ENCODE data around the gene SUPT3H. TPM values are rescaled to one million over a fixed set of nuclear protein-coding genes. Genes with fewer than 3 reads are reported as not detected.

The SUPT3H gene
- total and polyA plus RNA-seq, 5 donors from 2014 or later, result 4.8 to 7.8 (median 5.7) TPM

GRCh38 chr6:45206793-45207492 is 170.8 kb downstream of the SUPT3H start:
- H3K27ac ChIP-seq (ENCODE audit: insufficient read depth, low read length, poor library complexity, severe bottlenecking), result no peak overlapping the region
- Mint-ChIP-seq H3K4me3 (no peak overlapping the region), H3K27me3 (no peaks in the 10 kb centered on the region), H3K9me3 (peaks cover 0 to 22% (median 2%) of the 10 kb centered on the region in 7 donors), H3K36me3 (peaks cover 4% of the 10 kb centered on the region), H3K4me1 (no peaks in the 10 kb centered on the region), H3K27ac (no peak overlapping the region)
- ATAC-seq (ENCODE audit: low read depth in 2 of 2) (no peak), DNase-seq (no peak)
- H3K9me3 ChIP-seq (ENCODE audit: control insufficient read depth in 2 of 2, low read length in 2 of 2), result peaks cover 0 to 5% of the 10 kb centered on the region in 2 experiments
- no peaks in the 10 kb centered on the region for H3K36me3 ChIP-seq (ENCODE audit: control insufficient read depth, insufficient read depth, low read length)
- H3K4me1 ChIP-seq (ENCODE audit: control insufficient read depth, insufficient read depth, low read length, poor library complexity, severe bottlenecking), result no peaks in the 10 kb centered on the region
- no peak overlapping the region for H3K4me3 ChIP-seq (ENCODE audit: low read depth, low read length)
- no peaks in the 10 kb centered on the region for H3K27me3 ChIP-seq (ENCODE audit: control insufficient read depth, insufficient read depth, low read length)

GRCh38 chr6:45201484-45201883 is 176.2 kb downstream of the SUPT3H start:
- DNase-seq, result no peak
- H3K27me3 Mint-ChIP-seq, result no peaks in the 10 kb centered on the region
- peaks cover 0 to 4% (median 0%) of the 10 kb centered on the region in 4 donors for H3K4me1 Mint-ChIP-seq
- no peaks in the 10 kb centered on the region for H3K9me3 ChIP-seq (ENCODE audit: control insufficient read depth in 2 of 2, low read length in 2 of 2)
- no peak overlapping the region for H3K4me3 ChIP-seq (ENCODE audit: low read depth, low read length)
- H3K36me3 Mint-ChIP-seq, result no peaks in the 10 kb centered on the region
- no peak for ATAC-seq (ENCODE audit: low read depth in 2 of 2)
- H3K4me3 Mint-ChIP-seq, result no peak overlapping the region
- H3K27me3 ChIP-seq (ENCODE audit: control insufficient read depth, insufficient read depth, low read length), result no peaks in the 10 kb centered on the region
- H3K36me3 ChIP-seq (ENCODE audit: control insufficient read depth, insufficient read depth, low read length), result no peaks in the 10 kb centered on the region
- peaks cover 0 to under 1% (median 0%) of the 10 kb centered on the region in 7 donors for H3K9me3 Mint-ChIP-seq
- H3K27ac ChIP-seq (ENCODE audit: insufficient read depth, low read length, poor library complexity, severe bottlenecking), result no peak overlapping the region
- H3K27ac Mint-ChIP-seq, result no peak overlapping the region
- H3K4me1 ChIP-seq (ENCODE audit: control insufficient read depth, insufficient read depth, low read length, poor library complexity, severe bottlenecking), result no peaks in the 10 kb centered on the region

GRCh38 chr6:45200510-45200909 is 177.2 kb downstream of the SUPT3H start:
- Mint-ChIP-seq H3K27me3 (no peaks in the 10 kb centered on the region), H3K9me3 (no peaks in the 10 kb centered on the region), H3K27ac (no peak overlapping the region), H3K4me3 (no peak overlapping the region), H3K36me3 (no peaks in the 10 kb centered on the region), H3K4me1 (peaks cover 0 to 4% (median 0%) of the 10 kb centered on the region in 4 donors)
- Histone ChIP-seq H3K27me3 (ENCODE audit: control insufficient read depth, insufficient read depth, low read length) (no peaks in the 10 kb centered on the region), H3K4me3 (ENCODE audit: low read depth, low read length) (no peak overlapping the region), H3K9me3 (ENCODE audit: control insufficient read depth in 2 of 2, low read length in 2 of 2) (no peaks in the 10 kb centered on the region), H3K4me1 (ENCODE audit: control insufficient read depth, insufficient read depth, low read length, poor library complexity, severe bottlenecking) (no peaks in the 10 kb centered on the region), H3K27ac (ENCODE audit: insufficient read depth, low read length, poor library complexity, severe bottlenecking) (no peak overlapping the region), H3K36me3 (ENCODE audit: control insufficient read depth, insufficient read depth, low read length) (no peaks in the 10 kb centered on the region)
- DNase-seq, result no peak
- no peak for ATAC-seq (ENCODE audit: low read depth in 2 of 2)

GRCh38 chr6:45199554-45199953 is 178.2 kb downstream of the SUPT3H start:
- no peak overlapping the region for H3K4me3 ChIP-seq (ENCODE audit: low read depth, low read length)
- DNase-seq (peak in 1 of 3 donors; percentile 7), ATAC-seq (ENCODE audit: low read depth in 2 of 2) (no peak)
- no peak overlapping the region for H3K27ac ChIP-seq (ENCODE audit: insufficient read depth, low read length, poor library complexity, severe bottlenecking)
- Mint-ChIP-seq H3K27ac (no peak overlapping the region), H3K36me3 (no peaks in the 10 kb centered on the region), H3K4me3 (no peak overlapping the region), H3K9me3 (no peaks in the 10 kb centered on the region), H3K27me3 (no peaks in the 10 kb centered on the region), H3K4me1 (peaks cover 0 to 4% (median 0%) of the 10 kb centered on the region in 4 donors)
- H3K4me1 ChIP-seq (ENCODE audit: control insufficient read depth, insufficient read depth, low read length, poor library complexity, severe bottlenecking), result no peaks in the 10 kb centered on the region
- no peaks in the 10 kb centered on the region for H3K27me3 ChIP-seq (ENCODE audit: control insufficient read depth, insufficient read depth, low read length)
- H3K9me3 ChIP-seq (ENCODE audit: control insufficient read depth in 2 of 2, low read length in 2 of 2), result no peaks in the 10 kb centered on the region
- H3K36me3 ChIP-seq (ENCODE audit: control insufficient read depth, insufficient read depth, low read length), result no peaks in the 10 kb centered on the region

GRCh38 chr6:45196121-45196520 is 181.6 kb downstream of the SUPT3H start:
- Mint-ChIP-seq H3K4me1 (peaks cover 0 to 4% (median 2%) of the 10 kb centered on the region in 4 donors), H3K9me3 (peaks cover 0 to 1% (median 0%) of the 10 kb centered on the region in 7 donors), H3K27ac (no peak overlapping the region), H3K36me3 (no peaks in the 10 kb centered on the region), H3K27me3 (no peaks in the 10 kb centered on the region), H3K4me3 (no peak overlapping the region)
- no peaks in the 10 kb centered on the region for H3K4me1 ChIP-seq (ENCODE audit: control insufficient read depth, insufficient read depth, low read length, poor library complexity, severe bottlenecking)
- no peak overlapping the region for H3K27ac ChIP-seq (ENCODE audit: insufficient read depth, low read length, poor library complexity, severe bottlenecking)
- no peaks in the 10 kb centered on the region for H3K27me3 ChIP-seq (ENCODE audit: control insufficient read depth, insufficient read depth, low read length)
- H3K36me3 ChIP-seq (ENCODE audit: control insufficient read depth, insufficient read depth, low read length), result no peaks in the 10 kb centered on the region
- DNase-seq (no peak), ATAC-seq (ENCODE audit: low read depth in 2 of 2) (no peak)
- no peaks in the 10 kb centered on the region for H3K9me3 ChIP-seq (ENCODE audit: control insufficient read depth in 2 of 2, low read length in 2 of 2)
- H3K4me3 ChIP-seq (ENCODE audit: low read depth, low read length), result no peak overlapping the region

GRCh38 chr6:45195137-45195536 is 182.6 kb downstream of the SUPT3H start:
- H3K27me3 Mint-ChIP-seq, result peaks cover 4% of the 10 kb centered on the region
- no peaks in the 10 kb centered on the region for H3K36me3 ChIP-seq (ENCODE audit: control insufficient read depth, insufficient read depth, low read length)
- no peak overlapping the region for H3K27ac Mint-ChIP-seq
- no peak overlapping the region for H3K4me3 ChIP-seq (ENCODE audit: low read depth, low read length)
- H3K4me1 ChIP-seq (ENCODE audit: control insufficient read depth, insufficient read depth, low read length, poor library complexity, severe bottlenecking), result no peaks in the 10 kb centered on the region
- no peaks in the 10 kb centered on the region for H3K9me3 ChIP-seq (ENCODE audit: control insufficient read depth in 2 of 2, low read length in 2 of 2)
- peaks cover 0 to 4% (median 2%) of the 10 kb centered on the region in 4 donors for H3K4me1 Mint-ChIP-seq
- peaks cover 0 to 2% (median 0%) of the 10 kb centered on the region in 7 donors for H3K9me3 Mint-ChIP-seq
- ATAC-seq (ENCODE audit: low read depth in 2 of 2), result no peak
- H3K27me3 ChIP-seq (ENCODE audit: control insufficient read depth, insufficient read depth, low read length), result no peaks in the 10 kb centered on the region
- no peak overlapping the region for H3K4me3 Mint-ChIP-seq
- H3K36me3 Mint-ChIP-seq, result no peaks in the 10 kb centered on the region
- no peak for DNase-seq
- H3K27ac ChIP-seq (ENCODE audit: insufficient read depth, low read length, poor library complexity, severe bottlenecking), result no peak overlapping the region

GRCh38 chr6:45192556-45192955 is 185.2 kb downstream of the SUPT3H start:
- no peak for DNase-seq
- H3K9me3 Mint-ChIP-seq, result peaks cover 0 to 2% (median 0%) of the 10 kb centered on the region in 7 donors
- Histone ChIP-seq H3K27ac (ENCODE audit: insufficient read depth, low read length, poor library complexity, severe bottlenecking) (no peak overlapping the region), H3K4me1 (ENCODE audit: control insufficient read depth, insufficient read depth, low read length, poor library complexity, severe bottlenecking) (no peaks in the 10 kb centered on the region), H3K4me3 (ENCODE audit: low read depth, low read length) (no peak overlapping the region), H3K27me3 (ENCODE audit: control insufficient read depth, insufficient read depth, low read length) (no peaks in the 10 kb centered on the region), H3K36me3 (ENCODE audit: control insufficient read depth, insufficient read depth, low read length) (no peaks in the 10 kb centered on the region), H3K9me3 (ENCODE audit: control insufficient read depth in 2 of 2, low read length in 2 of 2) (no peaks in the 10 kb centered on the region)
- H3K27me3 Mint-ChIP-seq, result peaks cover 4% of the 10 kb centered on the region
- no peak overlapping the region for H3K4me3 Mint-ChIP-seq
- no peaks in the 10 kb centered on the region for H3K36me3 Mint-ChIP-seq
- no peak overlapping the region for H3K27ac Mint-ChIP-seq
- ATAC-seq (ENCODE audit: low read depth in 2 of 2), result no peak
- peaks cover 0 to 10% (median 4%) of the 10 kb centered on the region in 4 donors for H3K4me1 Mint-ChIP-seq

GRCh38 chr6:45191414-45191813 is 186.3 kb downstream of the SUPT3H start:
- ATAC-seq (ENCODE audit: low read depth in 2 of 2) (no peak), DNase-seq (no peak)
- no peaks in the 10 kb centered on the region for H3K36me3 Mint-ChIP-seq
- Histone ChIP-seq H3K27me3 (ENCODE audit: control insufficient read depth, insufficient read depth, low read length) (no peaks in the 10 kb centered on the region), H3K27ac (ENCODE audit: insufficient read depth, low read length, poor library complexity, severe bottlenecking) (no peak overlapping the region), H3K4me1 (ENCODE audit: control insufficient read depth, insufficient read depth, low read length, poor library complexity, severe bottlenecking) (no peaks in the 10 kb centered on the region), H3K4me3 (ENCODE audit: low read depth, low read length) (no peak overlapping the region), H3K36me3 (ENCODE audit: control insufficient read depth, insufficient read depth, low read length) (no peaks in the 10 kb centered on the region), H3K9me3 (ENCODE audit: control insufficient read depth in 2 of 2, low read length in 2 of 2) (no peaks in the 10 kb centered on the region)
- H3K27ac Mint-ChIP-seq, result no peak overlapping the region
- H3K27me3 Mint-ChIP-seq, result peaks cover 4% of the 10 kb centered on the region
- no peak overlapping the region for H3K4me3 Mint-ChIP-seq
- peaks cover 0 to 2% (median 0%) of the 10 kb centered on the region in 7 donors for H3K9me3 Mint-ChIP-seq
- peaks cover under 1 to 7% (median 6%) of the 10 kb centered on the region in 4 donors for H3K4me1 Mint-ChIP-seq

All from CD4-positive, CD25-positive, alpha-beta regulatory T cell (primary cell).